Activated CD8-positive, alpha-beta T cell treated with anti-CD3 and anti-CD28 coated beads for 36 hours (primary cell): ENCODE results near the gene RNF5. TPM values are rescaled to one million over a fixed set of nuclear protein-coding genes. Genes with fewer than 3 reads are reported as not detected.

Experiments used
- ATAC-seq: fragments of 200-7000 bp; cut with Tn5 transposase; one replicate; pipeline ENCODE4 v1.10.0; 2021; ENCODE audit warnings: mild to moderate bottlenecking, moderate library complexity
- CTCF ChIA-PET: fragments of 350-600 bp; sonication (Branson Sonifier 250); formaldehyde crosslinking; loops from one replicate; lab custom pipeline; 2021; ENCODE audit warnings: antibody characterized with exemption; lab: Charles Lee
- POLR2A ChIA-PET: fragments of 350-600 bp; sonication (Branson Sonifier 250); formaldehyde crosslinking; loops from one replicate; lab custom pipeline; 2021; ENCODE audit warnings: antibody characterized with exemption; lab: Charles Lee
- DNase-seq: peaks from one replicate; pipeline ENCODE4 v3.0.0-alpha.2; 2020
- H3K27ac Mint-ChIP-seq: one replicate; pipeline ENCODE4 v1.8.0; 2021; ENCODE audit warnings: mild to moderate bottlenecking, mixed read lengths
- H3K27me3 Mint-ChIP-seq: one replicate; pipeline ENCODE4 v1.8.0; 2021; ENCODE audit warnings: mixed read lengths
- H3K36me3 Mint-ChIP-seq: one replicate; pipeline ENCODE4 v1.8.0; 2021; ENCODE audit warnings: low read depth, mixed read lengths
- H3K4me1 Mint-ChIP-seq: one replicate; pipeline ENCODE4 v1.8.0; 2021; ENCODE audit warnings: low read depth, mixed read lengths
- H3K4me3 Mint-ChIP-seq: one replicate; pipeline ENCODE4 v1.8.0; 2021; ENCODE audit warnings: mild to moderate bottlenecking, moderate library complexity, mixed read lengths
- H3K9me3 Mint-ChIP-seq: one replicate; pipeline ENCODE4 v1.8.0; 2021; ENCODE audit warnings: mixed read lengths
- intact Hi-C: fragments of 100-400 bp; cut with micrococcal nuclease; formaldehyde crosslinking; loops from one replicate; pipeline ENCODE4 v1.10.0; 2022
- total RNA-seq, 2 experiments: library from RNA; stranded (reverse); gene quantifications; one replicate each; pipeline ENCODE4 v1.2.3, GENCODE V29; 2021
- TF ChIP-seq, protein P1 (sequence below): fragments of 200-600 bp; IDR thresholded peaks from one replicate; pipeline ENCODE4 v1.8.0; 2022; ENCODE audit warnings: antibody characterized with exemption, mild to moderate bottlenecking

RNF5 gene
- total RNA-seq, 2 experiments from 2014 or later = 55.4 to 57.9 TPM

DNA sequence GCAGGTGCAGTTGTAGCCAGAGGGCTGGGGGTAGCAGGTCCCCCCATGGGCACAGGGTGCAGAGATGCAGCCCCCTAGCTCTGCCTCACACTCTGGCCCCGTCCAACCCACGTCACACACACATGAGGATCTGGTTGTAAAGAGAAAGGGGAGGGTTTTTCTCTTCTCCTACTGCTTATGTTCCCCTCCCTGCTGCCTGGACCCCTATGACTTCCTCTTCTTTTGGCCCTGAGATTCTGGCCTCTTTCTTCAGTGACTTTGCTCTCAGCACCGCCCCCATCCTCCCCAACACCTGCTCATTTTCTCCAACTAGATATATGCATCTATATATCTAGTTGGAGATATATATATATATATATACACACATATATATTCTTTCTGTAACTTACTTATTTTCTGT is 35.9 kb downstream of the RNF5 start:
- CTCF ChIA-PET = no interaction called here
- H3K4me1 Mint-ChIP-seq = no peaks in the 10 kb centered on the region
- ATAC-seq = no peak

DNA sequence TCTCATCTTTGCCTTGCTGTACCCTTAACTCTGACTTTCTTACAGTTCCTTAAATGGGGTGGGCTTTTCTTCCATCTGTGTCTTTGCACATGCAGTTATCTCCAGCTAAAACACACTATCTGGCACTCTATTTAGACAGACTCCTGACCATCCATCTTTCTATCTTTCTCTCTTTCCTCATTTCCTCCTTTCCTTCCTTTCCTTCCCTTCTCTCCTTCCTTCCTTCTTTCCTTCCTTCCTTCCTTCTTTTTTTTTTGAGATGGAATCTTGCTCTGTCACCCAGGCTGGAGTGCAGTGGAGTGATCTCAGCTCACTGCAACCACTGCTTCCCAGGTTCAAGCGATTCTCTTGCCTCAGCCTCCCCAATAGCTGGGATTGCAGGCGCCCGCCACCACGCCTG is 37.4 kb downstream of the RNF5 start:
- intact Hi-C loops = no loop called here
- Mint-ChIP-seq H3K9me3 (no peaks in the 10 kb centered on the region), H3K36me3 (no peaks in the 10 kb centered on the region), H3K4me1 (no peaks in the 10 kb centered on the region), H3K27ac (no peak overlapping the region), H3K4me3 (no peak overlapping the region), H3K27me3 (no peaks in the 10 kb centered on the region)
- CTCF ChIA-PET = no interaction called here
- ATAC-seq (no peak), DNase-seq (no peak)
- TF ChIP-seq, protein P1, sequence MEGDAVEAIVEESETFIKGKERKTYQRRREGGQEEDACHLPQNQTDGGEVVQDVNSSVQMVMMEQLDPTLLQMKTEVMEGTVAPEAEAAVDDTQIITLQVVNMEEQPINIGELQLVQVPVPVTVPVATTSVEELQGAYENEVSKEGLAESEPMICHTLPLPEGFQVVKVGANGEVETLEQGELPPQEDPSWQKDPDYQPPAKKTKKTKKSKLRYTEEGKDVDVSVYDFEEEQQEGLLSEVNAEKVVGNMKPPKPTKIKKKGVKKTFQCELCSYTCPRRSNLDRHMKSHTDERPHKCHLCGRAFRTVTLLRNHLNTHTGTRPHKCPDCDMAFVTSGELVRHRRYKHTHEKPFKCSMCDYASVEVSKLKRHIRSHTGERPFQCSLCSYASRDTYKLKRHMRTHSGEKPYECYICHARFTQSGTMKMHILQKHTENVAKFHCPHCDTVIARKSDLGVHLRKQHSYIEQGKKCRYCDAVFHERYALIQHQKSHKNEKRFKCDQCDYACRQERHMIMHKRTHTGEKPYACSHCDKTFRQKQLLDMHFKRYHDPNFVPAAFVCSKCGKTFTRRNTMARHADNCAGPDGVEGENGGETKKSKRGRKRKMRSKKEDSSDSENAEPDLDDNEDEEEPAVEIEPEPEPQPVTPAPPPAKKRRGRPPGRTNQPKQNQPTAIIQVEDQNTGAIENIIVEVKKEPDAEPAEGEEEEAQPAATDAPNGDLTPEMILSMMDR = no peak
- POLR2A ChIA-PET = interaction anchor here (0.6 kb wide), 1 partner anchor 70 kb away, joined by 3 read pairs; no protein-coding TSS in a partner anchor

More for the DNA sequence above, 35.9 kb downstream of the RNF5 start:
- intact Hi-C loops = no loop called here
- H3K36me3 Mint-ChIP-seq = no peaks in the 10 kb centered on the region
- no peak overlapping the region for H3K27ac Mint-ChIP-seq
- POLR2A ChIA-PET = no interaction called here
- TF ChIP-seq, protein P1 = no peak
- no peak overlapping the region for H3K4me3 Mint-ChIP-seq
- H3K27me3 Mint-ChIP-seq = no peaks in the 10 kb centered on the region
- no peaks in the 10 kb centered on the region for H3K9me3 Mint-ChIP-seq
- no peak for DNase-seq

DNA sequence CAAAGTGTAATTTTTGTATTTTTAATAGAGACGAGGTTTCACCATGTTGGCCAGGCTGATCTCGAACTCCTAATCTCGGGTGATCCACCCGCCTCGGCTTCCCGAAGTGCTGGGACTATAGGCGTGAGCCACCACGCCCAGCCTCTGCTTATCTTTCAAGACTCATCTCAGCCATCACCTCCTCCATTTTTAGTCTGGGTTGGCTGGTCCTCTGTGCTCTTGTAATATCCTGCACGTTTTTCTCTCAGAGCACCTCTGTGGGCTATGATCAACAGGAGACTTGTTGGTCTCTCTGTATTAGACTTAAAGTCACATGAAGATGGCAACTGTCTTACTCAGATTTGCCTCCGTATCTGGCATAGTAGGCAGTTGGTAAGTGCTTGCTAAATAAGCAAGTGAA is 38.1 kb downstream of the RNF5 start:
- intact Hi-C loops = no loop called here
- Mint-ChIP-seq H3K4me1 (no peaks in the 10 kb centered on the region), H3K27ac (no peak overlapping the region), H3K36me3 (no peaks in the 10 kb centered on the region), H3K9me3 (no peaks in the 10 kb centered on the region), H3K4me3 (no peak overlapping the region), H3K27me3 (no peaks in the 10 kb centered on the region)
- CTCF ChIA-PET = no interaction called here
- ATAC-seq (no peak), DNase-seq (no peak)
- POLR2A ChIA-PET = no interaction called here
- TF ChIP-seq, protein P1 = no peak

DNA sequence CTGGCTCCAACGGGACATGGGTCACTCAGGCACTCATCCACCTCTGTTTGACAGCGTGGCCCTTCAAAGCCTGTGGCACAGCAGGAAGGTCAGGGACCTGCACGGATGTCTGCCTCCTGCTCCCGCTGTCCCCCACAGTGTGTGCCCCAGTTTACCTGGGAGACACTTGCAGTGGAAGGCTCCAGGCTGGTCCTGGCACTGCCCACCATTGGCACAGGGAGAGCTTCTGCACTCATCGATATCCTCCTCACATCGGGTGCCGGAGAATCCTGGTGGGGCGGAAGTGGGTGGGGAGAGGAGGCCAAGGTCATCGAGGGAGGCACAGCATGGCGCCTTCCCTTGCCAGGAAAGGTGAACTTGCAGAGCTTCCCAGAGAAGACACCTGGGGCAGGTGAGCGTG is 38.8 kb downstream of the RNF5 start:
- H3K27ac Mint-ChIP-seq = no peak overlapping the region
- no peak for DNase-seq

DNA sequence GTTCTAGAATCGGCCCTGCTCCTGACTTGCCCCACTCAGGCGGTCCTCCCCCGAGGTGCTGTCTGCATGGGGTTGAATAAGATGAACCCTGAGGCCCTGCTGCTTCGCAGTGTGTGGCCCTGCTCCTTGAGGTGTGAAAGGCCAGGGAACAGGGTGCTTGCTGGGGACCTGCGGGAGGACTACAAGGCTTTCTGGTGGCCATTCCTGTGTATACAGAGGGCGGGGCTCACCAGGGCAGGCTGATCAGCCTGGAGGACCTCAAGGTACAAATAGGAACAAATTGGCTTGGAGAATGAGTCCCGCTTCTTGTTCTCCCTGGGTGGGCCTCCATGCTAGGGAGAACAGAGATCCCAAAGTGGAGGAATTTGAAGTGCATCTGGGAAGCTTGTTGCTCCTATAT is 40.0 kb downstream of the RNF5 start:
- POLR2A ChIA-PET = no interaction called here
- intact Hi-C loops = no loop called here
- Mint-ChIP-seq H3K36me3 (no peaks in the 10 kb centered on the region), H3K27ac (no peak overlapping the region), H3K4me3 (no peak overlapping the region), H3K27me3 (no peaks in the 10 kb centered on the region), H3K4me1 (peaks cover 9% of the 10 kb centered on the region), H3K9me3 (no peaks in the 10 kb centered on the region)
- DNase-seq (no peak), ATAC-seq (no peak)
- TF ChIP-seq, protein P1 = no peak
- CTCF ChIA-PET = no interaction called here

More for the DNA sequence above, 38.8 kb downstream of the RNF5 start:
- no peaks in the 10 kb centered on the region for H3K36me3 Mint-ChIP-seq
- no peaks in the 10 kb centered on the region for H3K9me3 Mint-ChIP-seq
- ATAC-seq = no peak
- H3K27me3 Mint-ChIP-seq = no peaks in the 10 kb centered on the region
- TF ChIP-seq, protein P1 = no peak
- ChIA-PET POLR2A (no interaction called here), CTCF (no interaction called here)
- intact Hi-C loops = no loop called here
- no peak overlapping the region for H3K4me3 Mint-ChIP-seq
- H3K4me1 Mint-ChIP-seq = no peaks in the 10 kb centered on the region
